SK-N-MC (cell line): ENCODE results near the gene SIPA1L2.

Experiments used
- EZH2 ChIP-seq: fragments of 200-600 bp; sonication (generic); IDR thresholded peaks from one replicate; pipeline ENCODE4 v1.6.1; 2017; ENCODE audit warnings: antibody characterized with exemption
- FOXP2 ChIP-seq: optimal IDR thresholded peaks from 2 replicates; pipeline ENCODE3; 2011; ENCODE audit warnings: mild to moderate bottlenecking, moderate library complexity; ENCODE audit not compliant: insufficient read depth; ENCODE audit errors: extremely low read length, control extremely low read depth

DNA sequence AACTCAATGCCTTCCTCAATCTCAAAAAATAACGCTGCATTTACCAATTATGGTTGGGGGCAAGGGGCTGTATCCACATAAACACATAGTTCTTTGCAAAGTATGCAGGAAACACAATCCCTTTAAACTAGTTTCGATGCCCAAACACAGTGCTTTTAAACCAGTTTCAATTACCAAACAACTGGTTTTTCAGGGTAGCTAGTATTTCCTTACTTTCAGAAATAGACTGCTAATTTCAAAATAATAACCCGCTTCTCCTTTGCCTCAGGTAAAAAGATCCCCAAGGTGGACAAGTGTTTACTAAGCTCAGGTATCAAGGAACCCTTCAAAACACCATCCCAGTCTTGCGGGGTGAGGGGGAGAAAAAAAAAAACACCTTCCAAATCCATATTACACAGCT lies 2.8 kb downstream of the SIPA1L2 start:
- TF ChIP-seq EZH2 (no peak), FOXP2 (no peak)
